D721Med (cell line): ENCODE measurements around the gene TRMT10C.
"Not testable (repeated sequence)": the region's sequence is repeated elsewhere in the genome, so short reads cannot be mapped to it uniquely, and the experiment has no call there.

Experiments used
- DNase-seq: peaks from one replicate; pipeline ENCODE4 v3.0.0; 2011; ENCODE audit warnings: low spot score; ENCODE audit not compliant: insufficient read length
- FAIRE-seq: peaks from 2 replicates; lab custom pipeline; 2011; peaks lifted over from hg19 to GRCh38; lab: Jason Lieb, UNC
- CTCF ChIP-seq: IDR thresholded peaks from 2 replicates; pipeline ENCODE4 v1.5.1; 2012; ENCODE audit warnings: mild to moderate bottlenecking, control low read depth; ENCODE audit not compliant: insufficient read depth; ENCODE audit errors: missing control alignments

TRMT10C gene

GRCh38 chr3:101532783-101533602, 28.7 kb upstream of the TRMT10C start:
- no peak for FAIRE-seq
- TF ChIP-seq CTCF, result no peak
- no peak for DNase-seq

- DNase-seq, result no peak
- no peak for FAIRE-seq
- no peak for TF ChIP-seq CTCF
Observed at GRCh38 chr3:101533603-101533968, 28.1 kb upstream of the TRMT10C start.

DNA sequence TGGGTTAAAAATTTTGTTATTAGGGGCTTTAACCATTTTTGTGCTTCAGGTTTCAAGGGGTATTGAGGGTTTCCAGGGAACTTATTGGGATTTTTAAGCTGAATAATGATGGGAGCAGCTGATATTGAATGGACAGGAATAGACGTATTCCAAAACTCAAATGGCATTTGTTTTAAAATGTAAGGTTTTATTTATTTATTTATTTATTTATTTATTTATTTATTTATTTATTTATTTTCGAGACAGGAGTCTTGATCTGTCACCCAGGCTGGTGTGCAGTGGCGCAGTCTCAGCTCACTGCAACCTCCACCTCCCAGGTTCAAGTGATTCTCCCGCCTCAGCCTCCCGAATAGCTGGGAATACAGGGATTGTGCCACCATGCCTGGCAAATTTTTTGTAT, 26.4 kb upstream of the TRMT10C start:
- DNase-seq (no peak), FAIRE-seq (no peak)
- TF ChIP-seq CTCF, result no peak

- TF ChIP-seq CTCF, result no peak
- no peak for DNase-seq
Observed at GRCh38 chr3:101536266-101536665, 25.4 kb upstream of the TRMT10C start.

DNA sequence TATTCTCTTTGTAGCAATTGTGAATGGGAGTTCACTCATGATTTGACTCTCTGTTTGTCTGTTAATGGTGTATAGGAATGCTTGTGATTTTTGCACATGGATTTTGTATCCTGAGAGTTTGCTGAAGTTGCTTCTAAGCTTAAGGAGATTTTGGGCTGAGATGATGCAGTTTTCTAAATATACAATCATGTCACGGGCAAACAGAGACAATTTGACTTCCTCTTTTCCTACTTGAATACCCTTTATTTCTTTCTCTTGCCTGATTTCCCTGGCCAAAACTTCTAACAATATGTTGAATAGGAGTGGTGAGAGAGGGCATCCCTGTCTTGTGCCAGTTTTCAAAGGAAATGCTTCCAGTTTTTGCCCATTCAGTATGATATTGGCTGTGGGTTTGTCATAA, 24.7 kb upstream of the TRMT10C start:
- not testable (repeated sequence) for FAIRE-seq, DNase-seq

More at GRCh38 chr3:101536266-101536665, 25.4 kb upstream of the TRMT10C start:
- no peak for FAIRE-seq

DNA sequence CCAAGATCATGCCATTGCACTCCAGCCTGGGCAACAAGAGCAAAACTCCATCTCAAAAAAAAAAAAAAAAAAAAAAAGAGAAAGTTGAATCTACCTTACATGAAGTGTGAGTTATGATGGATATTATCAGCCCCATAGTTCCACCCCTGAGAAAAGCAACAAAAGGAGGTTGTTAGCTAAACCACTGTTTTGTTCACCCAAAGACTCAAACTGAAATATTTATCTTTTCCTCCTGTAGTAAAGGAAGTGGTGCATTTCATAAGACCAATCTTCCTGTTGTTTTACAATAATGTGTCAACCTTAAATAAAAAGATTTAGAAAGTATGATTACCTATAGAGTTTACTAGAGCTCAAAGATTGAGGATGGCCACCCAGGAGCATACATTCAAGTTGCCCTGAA, 18.7 kb upstream of the TRMT10C start:
- DNase-seq (no peak), FAIRE-seq (no peak)
- TF ChIP-seq CTCF, result no peak

DNA sequence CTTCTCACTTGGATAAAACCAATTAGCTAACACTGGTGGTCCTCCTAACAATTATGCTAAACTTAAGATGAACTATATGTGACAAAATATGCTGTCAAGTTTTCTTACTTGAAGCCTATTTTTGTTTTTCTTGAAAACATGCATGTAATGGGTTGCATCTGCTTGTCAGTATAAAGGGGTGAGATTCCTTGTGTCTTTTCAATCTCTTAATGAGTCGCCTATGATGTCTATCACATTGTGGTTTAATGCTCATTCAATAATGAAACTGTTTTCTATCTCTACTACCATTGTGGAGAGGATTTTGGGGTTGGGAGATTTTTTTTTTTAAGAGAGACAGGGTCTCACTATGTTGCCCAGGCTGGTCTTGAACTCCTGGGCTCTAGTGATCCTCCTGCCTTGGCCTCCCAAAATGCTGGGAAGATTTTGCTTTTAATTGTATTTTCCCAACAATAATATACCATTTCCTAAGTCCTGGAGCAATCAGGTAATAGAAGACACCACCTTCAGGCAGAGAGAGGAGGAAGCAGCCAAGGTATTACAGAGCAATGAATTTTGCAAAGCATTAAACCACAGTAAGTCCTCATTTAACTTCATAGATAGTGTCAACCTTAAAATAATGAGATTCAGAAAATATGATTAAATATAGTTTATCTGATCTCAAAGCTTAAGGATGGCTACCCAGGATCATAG, 17.4 kb upstream of the TRMT10C start:
- DNase-seq (no peak), FAIRE-seq (no peak)
- peak; percentile 22 for TF ChIP-seq CTCF
